ENCODE measurements around the gene SEC14L5.

Gene SEC14L5

DNA sequence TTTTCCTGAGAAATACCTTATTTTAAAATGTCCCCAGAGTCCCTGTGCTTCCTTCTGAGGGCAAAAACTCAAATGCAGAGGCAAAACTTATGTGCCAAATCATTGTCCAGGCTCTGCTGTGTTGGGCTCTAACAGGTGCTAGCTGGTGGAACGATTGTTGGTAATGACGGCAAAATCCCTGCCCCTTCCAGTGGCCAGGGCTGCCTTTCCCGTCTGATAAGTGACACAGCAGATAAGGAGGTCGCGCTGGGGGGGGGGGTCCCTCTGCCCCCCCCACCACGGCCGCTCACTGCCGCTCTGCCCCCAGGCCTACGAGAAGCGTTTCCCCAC, 29.1 kb downstream of the SEC14L5 start:
- DNase-seq (ENCODE audit: low spot score) = no peak

DNA sequence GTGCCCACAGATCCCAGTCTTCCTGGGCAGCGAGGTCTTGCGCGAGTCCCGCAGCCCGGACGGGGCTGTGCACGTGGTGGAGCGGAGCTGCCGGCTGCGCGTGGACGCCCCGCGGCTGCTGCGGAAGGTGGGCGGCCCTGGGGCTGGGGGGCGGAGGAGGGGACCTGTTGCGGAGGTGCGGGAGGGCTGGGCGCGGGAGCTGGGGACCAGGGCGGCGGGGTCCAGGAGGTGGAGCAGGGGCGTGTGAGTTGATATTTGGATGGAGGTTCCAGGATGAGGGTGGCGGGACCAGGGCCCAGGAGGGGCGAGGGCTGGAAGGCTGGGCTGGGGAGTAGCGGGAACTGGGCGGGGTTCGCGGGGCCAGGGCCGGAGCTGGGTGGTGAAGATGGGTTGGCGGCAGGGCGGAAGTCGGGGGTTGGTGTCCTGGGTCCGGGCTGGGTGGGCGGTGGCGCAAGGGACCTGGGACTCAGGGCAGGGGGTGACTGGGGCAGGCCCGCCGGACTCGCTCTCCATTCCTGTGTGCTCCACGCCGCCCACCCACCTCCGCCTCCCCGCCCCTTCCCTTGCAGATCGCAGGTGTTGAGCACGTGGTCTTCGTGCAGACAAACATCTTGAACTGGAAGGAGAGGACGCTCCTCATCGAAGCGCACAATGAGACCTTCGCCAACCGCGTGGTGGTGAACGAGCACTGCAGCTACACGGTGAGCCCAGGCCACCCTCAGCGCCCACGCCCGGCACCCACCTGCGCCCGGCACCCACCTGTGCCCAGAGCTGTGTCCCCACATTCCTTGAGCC, 29.6 kb downstream of the SEC14L5 start:
- no peak for DNase-seq (ENCODE audit: low spot score)

- DNase-seq (ENCODE audit: low spot score) = no peak
Observed at GRCh38 chr16:4988647-4989046, 30.5 kb downstream of the SEC14L5 start.

DNA sequence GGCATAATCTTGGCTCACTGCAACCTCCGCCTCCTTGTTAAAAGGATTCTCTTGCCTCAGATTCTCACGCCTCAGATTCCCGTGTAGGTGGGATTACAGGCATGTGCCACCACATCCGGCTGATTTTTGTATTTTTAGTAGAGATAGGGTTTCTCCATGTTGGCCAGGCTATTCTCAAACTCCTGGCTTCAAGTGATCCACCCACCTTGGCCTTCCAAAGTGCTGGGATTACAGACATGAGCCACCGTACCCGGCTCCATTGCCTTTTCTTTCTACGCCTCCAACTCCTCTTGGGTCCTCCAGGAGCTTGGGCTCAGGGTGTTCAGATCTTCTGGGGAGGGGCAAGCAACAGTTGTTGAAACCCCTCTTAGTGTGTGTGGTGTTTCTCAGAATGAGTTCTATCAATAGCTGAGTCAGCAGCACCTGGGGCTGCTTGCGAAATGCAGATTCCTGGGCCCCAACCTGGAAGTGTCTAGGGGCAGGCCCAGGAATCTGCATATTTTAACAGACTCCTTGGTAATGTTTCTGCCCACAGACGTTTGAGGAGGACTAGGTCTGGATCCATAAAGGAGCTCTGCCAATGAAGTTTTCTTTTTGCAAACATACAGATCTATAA, 31.4 kb downstream of the SEC14L5 start:
- no peak for DNase-seq (ENCODE audit: low spot score)

DNA sequence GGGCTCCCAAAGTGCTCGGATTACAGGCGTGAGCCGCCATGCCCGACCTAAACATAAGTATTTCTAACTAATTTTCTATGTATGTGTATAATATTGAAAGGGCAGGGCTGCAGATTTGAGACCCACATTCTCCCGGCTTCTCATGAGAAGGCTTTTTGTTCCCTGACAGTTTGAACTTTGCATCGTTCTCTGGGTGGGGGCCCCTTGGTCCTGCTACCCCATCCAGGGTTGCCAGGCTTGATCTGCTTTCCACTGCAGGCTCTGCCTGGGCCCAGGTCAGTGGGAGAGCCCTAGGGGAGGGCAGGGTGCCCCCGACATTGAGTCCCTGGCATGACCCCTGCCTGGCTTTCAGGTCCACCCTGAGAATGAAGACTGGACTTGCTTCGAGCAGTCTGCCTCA, 32.3 kb downstream of the SEC14L5 start:
- DNase-seq (ENCODE audit: low spot score) = no peak

DNA sequence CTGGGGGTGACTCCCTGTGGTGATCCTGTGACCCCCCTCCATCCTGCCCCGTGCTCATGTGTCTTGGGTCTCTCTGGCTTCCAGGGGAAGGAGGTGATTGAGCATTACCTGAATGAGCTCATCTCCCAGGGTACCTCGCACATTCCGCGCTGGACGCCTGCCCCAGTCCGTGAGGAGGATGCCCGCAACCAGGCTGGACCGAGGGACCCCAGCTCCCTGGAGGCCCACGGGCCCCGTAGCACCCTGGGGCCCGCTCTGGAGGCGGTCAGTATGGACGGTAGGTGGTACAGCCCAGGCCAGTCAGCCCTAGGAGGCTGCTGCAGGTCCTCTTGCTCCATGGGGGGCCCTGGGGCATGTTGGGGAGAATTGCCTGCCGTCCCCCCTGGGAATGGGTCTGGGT, 33.6 kb downstream of the SEC14L5 start:
- DNase-seq (ENCODE audit: low spot score) = no peak

- no peak for DNase-seq (ENCODE audit: low spot score)
Observed at GRCh38 chr16:4994719-4995434, 36.7 kb downstream of the SEC14L5 start.

- no peak for DNase-seq (ENCODE audit: low spot score)
Observed at GRCh38 chr16:5000573-5001001, 42.5 kb downstream of the SEC14L5 start.

- no peak for DNase-seq (ENCODE audit: low spot score)
Observed at GRCh38 chr16:5001571-5001970, 43.4 kb downstream of the SEC14L5 start.

DNA sequence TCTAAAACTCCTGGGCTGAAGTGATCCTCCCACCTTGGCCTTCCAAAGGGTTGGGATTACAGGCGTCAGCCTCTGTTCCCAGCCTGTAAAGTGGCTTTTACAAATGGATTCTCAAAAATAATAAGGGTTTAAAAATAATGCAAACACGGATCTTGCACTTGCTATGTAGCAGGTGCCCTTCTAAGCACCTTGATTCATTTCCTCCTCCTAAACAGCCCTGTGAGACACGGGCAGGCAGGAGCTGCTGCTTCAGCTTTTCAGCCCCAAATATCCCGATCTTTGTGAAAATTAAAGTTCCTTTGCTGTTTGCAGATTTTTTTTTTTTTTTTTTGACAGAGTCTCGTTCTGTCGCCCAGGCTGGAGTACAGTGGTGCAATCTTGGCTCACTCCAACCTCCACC, 43.9 kb downstream of the SEC14L5 start:
- no peak for DNase-seq (ENCODE audit: low spot score)

- DNase-seq (ENCODE audit: low spot score) = no peak
Observed at GRCh38 chr16:5002699-5003143, 44.6 kb downstream of the SEC14L5 start.

GRCh38 chr16:5003211-5003610, 45.1 kb downstream of the SEC14L5 start:
- no peak for DNase-seq (ENCODE audit: low spot score)

DNA sequence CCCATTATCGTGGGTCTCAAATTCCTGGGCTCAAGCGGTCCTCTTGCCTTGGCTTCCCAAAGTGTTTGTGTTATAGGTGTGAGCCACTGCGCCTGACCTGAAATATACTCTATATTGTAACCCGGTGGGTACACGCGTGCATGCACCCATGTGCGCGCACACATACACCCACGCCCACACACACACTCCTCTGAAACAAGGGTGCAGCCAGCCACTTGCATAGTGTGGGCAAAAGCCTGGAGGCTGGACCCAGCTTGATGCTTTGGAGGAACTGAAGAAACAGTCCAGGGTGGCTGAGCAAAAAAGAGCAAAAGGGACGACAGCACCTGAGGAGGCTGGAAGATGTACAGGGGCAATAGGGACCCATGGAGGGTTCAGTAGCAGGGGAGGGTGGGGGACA, 45.7 kb downstream of the SEC14L5 start:
- DNase-seq (ENCODE audit: low spot score) = no peak

DNA sequence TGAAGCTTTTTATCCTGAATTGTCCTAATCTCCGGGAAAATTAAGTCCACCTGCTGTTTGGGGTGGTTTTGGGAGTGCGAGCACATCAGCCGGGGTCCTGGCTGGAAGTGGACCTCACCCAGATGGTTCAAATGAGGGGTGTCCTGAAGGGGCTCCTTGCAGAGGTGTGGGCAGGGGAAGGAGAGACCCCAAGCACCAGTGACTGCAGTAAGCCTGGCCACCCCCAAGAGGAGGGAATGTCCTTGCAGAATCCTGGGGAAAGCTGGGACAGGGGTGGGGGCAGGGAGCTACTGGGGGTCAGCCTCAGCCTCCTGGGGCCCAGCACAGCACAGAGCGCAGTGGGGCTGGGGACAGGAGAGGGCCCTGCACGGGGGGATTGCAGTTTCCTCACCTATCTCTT, 46.2 kb downstream of the SEC14L5 start:
- DNase-seq (ENCODE audit: low spot score) = no peak

DNA sequence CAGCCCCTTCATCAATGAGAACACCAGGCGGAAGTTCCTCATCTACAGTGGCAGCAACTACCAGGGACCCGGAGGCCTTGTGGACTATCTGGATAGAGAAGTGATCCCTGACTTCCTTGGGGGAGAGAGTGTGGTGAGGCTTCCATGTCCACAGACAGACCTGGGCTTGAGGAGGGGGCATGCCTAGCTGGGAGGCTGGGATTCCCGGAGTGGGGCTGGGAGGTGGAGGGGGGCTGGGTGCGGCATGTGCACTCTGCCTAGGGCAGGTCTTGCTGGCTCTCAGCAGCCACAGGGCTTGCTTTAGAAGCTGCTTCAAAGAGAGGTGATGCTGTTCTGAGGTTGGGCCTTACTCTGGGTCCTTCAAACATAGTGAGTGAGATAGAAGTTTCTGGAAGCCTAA, 47.8 kb downstream of the SEC14L5 start:
- DNase-seq (ENCODE audit: low spot score) = no peak

GRCh38 chr16:5006348-5007193, 48.4 kb downstream of the SEC14L5 start:
- DNase-seq (ENCODE audit: low spot score) = no peak

GRCh38 chr16:5007256-5007655, 49.1 kb downstream of the SEC14L5 start:
- no peak for DNase-seq (ENCODE audit: low spot score)

- DNase-seq (ENCODE audit: low spot score) = no peak
Observed at GRCh38 chr16:5008311-5008731, 50.2 kb downstream of the SEC14L5 start.

DNA sequence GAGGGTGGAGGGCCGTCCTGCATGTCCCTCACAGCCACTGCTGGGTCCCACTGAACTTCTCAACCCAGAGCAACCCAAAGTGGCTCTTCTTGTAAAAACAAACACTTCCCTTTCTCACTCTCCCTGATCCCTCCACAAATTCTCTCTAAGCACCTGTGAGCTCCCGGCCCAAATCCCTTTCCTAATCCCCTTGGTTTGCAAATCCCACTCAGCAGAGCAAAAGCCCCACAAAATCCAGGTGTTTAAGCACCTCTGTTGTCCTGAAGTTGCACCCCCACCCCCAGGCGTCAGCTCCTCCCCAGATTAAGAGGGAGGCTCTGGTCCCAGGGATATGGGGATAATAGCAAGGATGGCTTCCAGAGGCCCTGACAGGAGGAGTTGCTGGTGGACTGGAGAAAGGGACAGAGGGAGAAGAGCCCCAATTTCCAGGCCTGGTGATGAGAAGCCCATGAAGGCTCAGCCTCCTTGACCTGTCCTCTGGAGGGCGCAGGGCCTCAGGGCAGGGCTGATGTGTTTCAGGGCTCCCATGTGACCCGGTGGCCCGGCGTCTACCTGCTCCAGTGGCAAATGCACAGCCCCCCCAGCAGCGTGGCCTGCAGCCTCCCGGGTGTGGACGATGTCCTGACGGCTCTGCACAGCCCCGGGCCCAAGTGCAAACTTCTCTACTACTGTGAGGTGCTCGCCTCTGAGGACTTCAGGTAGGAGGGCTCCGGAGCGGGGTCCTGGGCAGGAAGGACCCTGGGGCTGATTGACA, 52.6 kb downstream of the SEC14L5 start:
- DNase-seq (ENCODE audit: low spot score) = no peak

- no peak for DNase-seq (ENCODE audit: low spot score)
Observed at GRCh38 chr16:5011637-5012036, 53.5 kb downstream of the SEC14L5 start.

DNA sequence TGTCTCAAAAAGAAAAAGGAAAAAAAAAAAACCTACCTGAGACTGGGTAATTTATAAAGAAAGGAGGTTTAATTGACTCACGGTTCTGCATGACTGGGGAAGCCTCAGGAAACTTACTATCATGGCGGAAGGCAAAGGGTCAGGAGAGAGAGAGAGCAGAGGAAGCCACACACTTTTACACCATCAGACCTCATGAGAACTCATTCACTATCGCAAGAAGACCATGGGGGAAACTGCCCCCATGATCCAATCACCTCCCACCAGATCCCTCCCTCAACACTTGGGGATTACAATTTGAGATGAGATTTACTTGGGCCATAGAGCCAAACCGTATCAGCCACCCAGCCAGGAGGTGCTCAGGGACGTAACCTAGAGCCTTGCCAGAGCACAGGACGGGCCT, 54.8 kb downstream of the SEC14L5 start:
- no peak for DNase-seq (ENCODE audit: low spot score)

- no peak for DNase-seq (ENCODE audit: low spot score)
Observed at GRCh38 chr16:5015351-5015750, 57.2 kb downstream of the SEC14L5 start.
